NT2/D1 (cell line): Measurements from ENCODE around the gene ZBTB24.

Source experiments
- YY1 ChIP-seq: IDR thresholded peaks from 2 replicates; pipeline ENCODE4 v1.6.1; 2011; ENCODE audit not compliant: insufficient read length, insufficient read depth
- ZNF274 ChIP-seq: IDR thresholded peaks from 2 replicates; pipeline ENCODE4 v1.6.1; 2011; ENCODE audit warnings: mild to moderate bottlenecking, low read depth, low read length

DNA sequence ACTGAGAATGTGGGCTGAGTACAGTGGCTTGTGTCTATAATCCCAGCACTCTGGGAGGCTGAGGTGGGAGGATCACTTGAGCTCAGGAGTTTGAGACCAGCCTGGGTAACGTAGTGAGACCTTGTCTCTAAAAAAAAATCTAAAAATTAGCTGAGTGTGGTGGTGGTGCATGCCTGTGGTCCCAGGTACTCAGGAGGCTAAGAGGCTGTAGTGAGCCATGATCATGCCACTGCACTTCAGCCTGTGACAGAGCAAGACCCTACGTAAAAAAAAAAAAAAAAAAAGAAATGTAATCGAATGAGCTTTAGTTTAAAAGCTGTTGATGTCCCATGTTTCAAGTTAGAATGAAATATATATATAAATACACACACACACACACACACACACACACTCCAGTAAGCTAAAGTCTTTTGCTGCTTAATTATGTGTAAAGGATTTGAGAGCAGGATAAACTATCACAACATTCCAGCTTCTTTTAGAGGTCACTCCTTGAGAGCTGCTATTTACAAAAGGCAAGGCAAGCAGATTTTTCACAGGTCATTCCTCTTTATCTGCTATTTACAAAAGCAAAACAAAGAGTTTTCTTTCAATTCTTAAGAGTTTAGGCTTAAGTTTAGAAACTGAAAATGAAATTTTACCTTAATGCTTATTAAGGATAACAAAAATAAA, 22.7 kb downstream of the ZBTB24 start:
- TF ChIP-seq YY1 (no peak), ZNF274 (no peak)
